ENCODE results near the gene ASPSCR1. TPM values are rescaled to one million over a fixed set of nuclear protein-coding genes. Genes with fewer than 3 reads are reported as not detected.

The ASPSCR1 gene
- total and polyA plus RNA-seq, 2 of the 8 experiments (the other 6 are each of a cell fraction or from before 2014, with no cell fraction given), result 33.3 to 43.7 TPM

DNA sequence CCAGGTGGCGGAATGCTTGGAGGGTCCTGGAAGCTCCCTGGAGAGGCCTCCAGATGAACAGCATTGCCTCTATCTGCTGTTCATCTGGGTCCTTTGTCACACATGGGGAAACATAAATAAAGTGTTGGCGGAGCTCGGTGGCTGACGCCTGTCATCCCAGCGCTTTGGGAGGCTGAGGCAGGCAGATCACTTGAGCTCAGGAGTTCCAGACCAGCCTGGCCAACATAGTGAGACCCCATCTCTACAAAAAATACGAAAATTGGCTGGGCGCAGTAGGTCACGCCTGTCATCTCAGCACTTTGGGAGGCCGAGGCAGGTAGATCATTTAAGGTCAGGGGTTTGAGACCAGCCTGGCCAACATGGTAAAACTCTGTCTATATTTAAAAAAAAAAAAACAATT, 32.6 kb upstream of the ASPSCR1 start (continued):
- TF ChIP-seq, protein P1, sequence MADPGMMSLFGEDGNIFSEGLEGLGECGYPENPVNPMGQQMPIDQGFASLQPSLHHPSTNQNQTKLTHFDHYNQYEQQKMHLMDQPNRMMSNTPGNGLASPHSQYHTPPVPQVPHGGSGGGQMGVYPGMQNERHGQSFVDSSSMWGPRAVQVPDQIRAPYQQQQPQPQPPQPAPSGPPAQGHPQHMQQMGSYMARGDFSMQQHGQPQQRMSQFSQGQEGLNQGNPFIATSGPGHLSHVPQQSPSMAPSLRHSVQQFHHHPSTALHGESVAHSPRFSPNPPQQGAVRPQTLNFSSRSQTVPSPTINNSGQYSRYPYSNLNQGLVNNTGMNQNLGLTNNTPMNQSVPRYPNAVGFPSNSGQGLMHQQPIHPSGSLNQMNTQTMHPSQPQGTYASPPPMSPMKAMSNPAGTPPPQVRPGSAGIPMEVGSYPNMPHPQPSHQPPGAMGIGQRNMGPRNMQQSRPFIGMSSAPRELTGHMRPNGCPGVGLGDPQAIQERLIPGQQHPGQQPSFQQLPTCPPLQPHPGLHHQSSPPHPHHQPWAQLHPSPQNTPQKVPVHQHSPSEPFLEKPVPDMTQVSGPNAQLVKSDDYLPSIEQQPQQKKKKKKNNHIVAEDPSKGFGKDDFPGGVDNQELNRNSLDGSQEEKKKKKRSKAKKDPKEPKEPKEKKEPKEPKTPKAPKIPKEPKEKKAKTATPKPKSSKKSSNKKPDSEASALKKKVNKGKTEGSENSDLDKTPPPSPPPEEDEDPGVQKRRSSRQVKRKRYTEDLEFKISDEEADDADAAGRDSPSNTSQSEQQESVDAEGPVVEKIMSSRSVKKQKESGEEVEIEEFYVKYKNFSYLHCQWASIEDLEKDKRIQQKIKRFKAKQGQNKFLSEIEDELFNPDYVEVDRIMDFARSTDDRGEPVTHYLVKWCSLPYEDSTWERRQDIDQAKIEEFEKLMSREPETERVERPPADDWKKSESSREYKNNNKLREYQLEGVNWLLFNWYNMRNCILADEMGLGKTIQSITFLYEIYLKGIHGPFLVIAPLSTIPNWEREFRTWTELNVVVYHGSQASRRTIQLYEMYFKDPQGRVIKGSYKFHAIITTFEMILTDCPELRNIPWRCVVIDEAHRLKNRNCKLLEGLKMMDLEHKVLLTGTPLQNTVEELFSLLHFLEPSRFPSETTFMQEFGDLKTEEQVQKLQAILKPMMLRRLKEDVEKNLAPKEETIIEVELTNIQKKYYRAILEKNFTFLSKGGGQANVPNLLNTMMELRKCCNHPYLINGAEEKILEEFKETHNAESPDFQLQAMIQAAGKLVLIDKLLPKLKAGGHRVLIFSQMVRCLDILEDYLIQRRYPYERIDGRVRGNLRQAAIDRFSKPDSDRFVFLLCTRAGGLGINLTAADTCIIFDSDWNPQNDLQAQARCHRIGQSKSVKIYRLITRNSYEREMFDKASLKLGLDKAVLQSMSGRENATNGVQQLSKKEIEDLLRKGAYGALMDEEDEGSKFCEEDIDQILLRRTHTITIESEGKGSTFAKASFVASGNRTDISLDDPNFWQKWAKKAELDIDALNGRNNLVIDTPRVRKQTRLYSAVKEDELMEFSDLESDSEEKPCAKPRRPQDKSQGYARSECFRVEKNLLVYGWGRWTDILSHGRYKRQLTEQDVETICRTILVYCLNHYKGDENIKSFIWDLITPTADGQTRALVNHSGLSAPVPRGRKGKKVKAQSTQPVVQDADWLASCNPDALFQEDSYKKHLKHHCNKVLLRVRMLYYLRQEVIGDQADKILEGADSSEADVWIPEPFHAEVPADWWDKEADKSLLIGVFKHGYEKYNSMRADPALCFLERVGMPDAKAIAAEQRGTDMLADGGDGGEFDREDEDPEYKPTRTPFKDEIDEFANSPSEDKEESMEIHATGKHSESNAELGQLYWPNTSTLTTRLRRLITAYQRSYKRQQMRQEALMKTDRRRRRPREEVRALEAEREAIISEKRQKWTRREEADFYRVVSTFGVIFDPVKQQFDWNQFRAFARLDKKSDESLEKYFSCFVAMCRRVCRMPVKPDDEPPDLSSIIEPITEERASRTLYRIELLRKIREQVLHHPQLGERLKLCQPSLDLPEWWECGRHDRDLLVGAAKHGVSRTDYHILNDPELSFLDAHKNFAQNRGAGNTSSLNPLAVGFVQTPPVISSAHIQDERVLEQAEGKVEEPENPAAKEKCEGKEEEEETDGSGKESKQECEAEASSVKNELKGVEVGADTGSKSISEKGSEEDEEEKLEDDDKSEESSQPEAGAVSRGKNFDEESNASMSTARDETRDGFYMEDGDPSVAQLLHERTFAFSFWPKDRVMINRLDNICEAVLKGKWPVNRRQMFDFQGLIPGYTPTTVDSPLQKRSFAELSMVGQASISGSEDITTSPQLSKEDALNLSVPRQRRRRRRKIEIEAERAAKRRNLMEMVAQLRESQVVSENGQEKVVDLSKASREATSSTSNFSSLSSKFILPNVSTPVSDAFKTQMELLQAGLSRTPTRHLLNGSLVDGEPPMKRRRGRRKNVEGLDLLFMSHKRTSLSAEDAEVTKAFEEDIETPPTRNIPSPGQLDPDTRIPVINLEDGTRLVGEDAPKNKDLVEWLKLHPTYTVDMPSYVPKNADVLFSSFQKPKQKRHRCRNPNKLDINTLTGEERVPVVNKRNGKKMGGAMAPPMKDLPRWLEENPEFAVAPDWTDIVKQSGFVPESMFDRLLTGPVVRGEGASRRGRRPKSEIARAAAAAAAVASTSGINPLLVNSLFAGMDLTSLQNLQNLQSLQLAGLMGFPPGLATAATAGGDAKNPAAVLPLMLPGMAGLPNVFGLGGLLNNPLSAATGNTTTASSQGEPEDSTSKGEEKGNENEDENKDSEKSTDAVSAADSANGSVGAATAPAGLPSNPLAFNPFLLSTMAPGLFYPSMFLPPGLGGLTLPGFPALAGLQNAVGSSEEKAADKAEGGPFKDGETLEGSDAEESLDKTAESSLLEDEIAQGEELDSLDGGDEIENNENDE (IDR thresholded peaks at IDR 0.05; ENCODE audit: insufficient replicate concordance, low read length), result no peak
- TF ChIP-seq MAFK (IDR thresholded peaks at IDR 0.05; ENCODE audit: low read depth, low read length) (no peak), SUZ12 (IDR thresholded peaks at IDR 0.05; ENCODE audit: low read length) (no peak), TEAD4 (IDR thresholded peaks at IDR 0.05; ENCODE audit: low read depth, low read length) (no peak), SRF (IDR thresholded peaks at IDR 0.05; ENCODE audit: low read depth, low read length) (no peak), BRCA1 (IDR thresholded peaks at IDR 0.05; ENCODE audit: low read depth, low read length) (no peak), RNF2 (IDR thresholded peaks at IDR 0.05; ENCODE audit: borderline replicate concordance, low read depth, low read length, missing control alignments, poor library complexity, severe bottlenecking) (no peak), JUN (IDR thresholded peaks at IDR 0.05; ENCODE audit: low read depth, low read length) (no peak)
- TF ChIP-seq, protein P2, sequence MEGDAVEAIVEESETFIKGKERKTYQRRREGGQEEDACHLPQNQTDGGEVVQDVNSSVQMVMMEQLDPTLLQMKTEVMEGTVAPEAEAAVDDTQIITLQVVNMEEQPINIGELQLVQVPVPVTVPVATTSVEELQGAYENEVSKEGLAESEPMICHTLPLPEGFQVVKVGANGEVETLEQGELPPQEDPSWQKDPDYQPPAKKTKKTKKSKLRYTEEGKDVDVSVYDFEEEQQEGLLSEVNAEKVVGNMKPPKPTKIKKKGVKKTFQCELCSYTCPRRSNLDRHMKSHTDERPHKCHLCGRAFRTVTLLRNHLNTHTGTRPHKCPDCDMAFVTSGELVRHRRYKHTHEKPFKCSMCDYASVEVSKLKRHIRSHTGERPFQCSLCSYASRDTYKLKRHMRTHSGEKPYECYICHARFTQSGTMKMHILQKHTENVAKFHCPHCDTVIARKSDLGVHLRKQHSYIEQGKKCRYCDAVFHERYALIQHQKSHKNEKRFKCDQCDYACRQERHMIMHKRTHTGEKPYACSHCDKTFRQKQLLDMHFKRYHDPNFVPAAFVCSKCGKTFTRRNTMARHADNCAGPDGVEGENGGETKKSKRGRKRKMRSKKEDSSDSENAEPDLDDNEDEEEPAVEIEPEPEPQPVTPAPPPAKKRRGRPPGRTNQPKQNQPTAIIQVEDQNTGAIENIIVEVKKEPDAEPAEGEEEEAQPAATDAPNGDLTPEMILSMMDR (IDR thresholded peaks at IDR 0.05; ENCODE audit: control extremely low read depth in 1 of 3, insufficient read depth in 1 of 3, low read depth in 1 of 3, low read length in 3 of 3), result no peak
